ENCODE results near the gene PSMB7.
"Not testable (repeated sequence)": the region's sequence is repeated elsewhere in the genome, so short reads cannot be mapped to it uniquely, and the experiment has no call there.

PSMB7 gene

GRCh38 chr9:124426361-124426760 is 11.1 kb upstream of the PSMB7 start:
- H3K27ac ChIP-seq (ENCODE audit: extremely low read depth, low read depth, low read length) = no peak overlapping the region
- H3K4me1 ChIP-seq (ENCODE audit: control insufficient read depth, insufficient read depth, low read length) = no peaks in the 10 kb centered on the region
- TF ChIP-seq KLF7 (tag by site-specific recombination; IDR thresholded peaks at IDR 0.05; ENCODE audit: borderline replicate concordance) (no peak), ZBTB20 (tag by site-specific recombination; IDR thresholded peaks at IDR 0.05) (no peak), ZNF335 (tag by site-specific recombination; conservative IDR thresholded peaks at IDR 0.05) (no peak), BCL6B (tag by site-specific recombination; IDR thresholded peaks at IDR 0.05) (no peak), GLI4 (tag by site-specific recombination; IDR thresholded peaks at IDR 0.05) (no peak), ZNF792 (tag by site-specific recombination; IDR thresholded peaks at IDR 0.05) (no peak), ZNF394 (tag by site-specific recombination; IDR thresholded peaks at IDR 0.05; ENCODE audit: borderline replicate concordance) (no peak), SP7 (tag by site-specific recombination; IDR thresholded peaks at IDR 0.05) (no peak), ZNF292 (tag by site-specific recombination; IDR thresholded peaks at IDR 0.05; ENCODE audit: borderline replicate concordance, low read depth) (no peak), ZNF211 (tag by site-specific recombination; IDR thresholded peaks at IDR 0.05; ENCODE audit: low read depth) (no peak), ZNF2 (tag by site-specific recombination; IDR thresholded peaks at IDR 0.05) (no peak), ZNF140 (tag by site-specific recombination; IDR thresholded peaks at IDR 0.05) (no peak), ZNF701 (tag by site-specific recombination; IDR thresholded peaks at IDR 0.05) (no peak), ZBTB6 (tag by site-specific recombination; IDR thresholded peaks at IDR 0.05) (no peak), ZNF501 (tag by site-specific recombination; IDR thresholded peaks at IDR 0.05) (no peak), ZNF37A (tag by site-specific recombination; IDR thresholded peaks at IDR 0.05) (no peak), ELK4 (IDR thresholded peaks at IDR 0.05; ENCODE audit: borderline replicate concordance, low read depth, low read length) (no peak)
- TF ChIP-seq, protein P1, sequence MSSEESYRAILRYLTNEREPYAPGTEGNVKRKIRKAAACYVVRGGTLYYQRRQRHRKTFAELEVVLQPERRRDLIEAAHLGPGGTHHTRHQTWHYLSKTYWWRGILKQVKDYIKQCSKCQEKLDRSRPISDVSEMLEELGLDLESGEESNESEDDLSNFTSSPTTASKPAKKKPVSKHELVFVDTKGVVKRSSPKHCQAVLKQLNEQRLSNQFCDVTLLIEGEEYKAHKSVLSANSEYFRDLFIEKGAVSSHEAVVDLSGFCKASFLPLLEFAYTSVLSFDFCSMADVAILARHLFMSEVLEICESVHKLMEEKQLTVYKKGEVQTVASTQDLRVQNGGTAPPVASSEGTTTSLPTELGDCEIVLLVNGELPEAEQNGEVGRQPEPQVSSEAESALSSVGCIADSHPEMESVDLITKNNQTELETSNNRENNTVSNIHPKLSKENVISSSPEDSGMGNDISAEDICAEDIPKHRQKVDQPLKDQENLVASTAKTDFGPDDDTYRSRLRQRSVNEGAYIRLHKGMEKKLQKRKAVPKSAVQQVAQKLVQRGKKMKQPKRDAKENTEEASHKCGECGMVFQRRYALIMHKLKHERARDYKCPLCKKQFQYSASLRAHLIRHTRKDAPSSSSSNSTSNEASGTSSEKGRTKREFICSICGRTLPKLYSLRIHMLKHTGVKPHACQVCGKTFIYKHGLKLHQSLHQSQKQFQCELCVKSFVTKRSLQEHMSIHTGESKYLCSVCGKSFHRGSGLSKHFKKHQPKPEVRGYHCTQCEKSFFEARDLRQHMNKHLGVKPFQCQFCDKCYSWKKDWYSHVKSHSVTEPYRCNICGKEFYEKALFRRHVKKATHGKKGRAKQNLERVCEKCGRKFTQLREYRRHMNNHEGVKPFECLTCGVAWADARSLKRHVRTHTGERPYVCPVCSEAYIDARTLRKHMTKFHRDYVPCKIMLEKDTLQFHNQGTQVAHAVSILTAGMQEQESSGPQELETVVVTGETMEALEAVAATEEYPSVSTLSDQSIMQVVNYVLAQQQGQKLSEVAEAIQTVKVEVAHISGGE (tag by site-specific recombination; conservative IDR thresholded peaks at IDR 0.05; ENCODE audit: low read depth) = no peak
- TF ChIP-seq, protein P2, sequence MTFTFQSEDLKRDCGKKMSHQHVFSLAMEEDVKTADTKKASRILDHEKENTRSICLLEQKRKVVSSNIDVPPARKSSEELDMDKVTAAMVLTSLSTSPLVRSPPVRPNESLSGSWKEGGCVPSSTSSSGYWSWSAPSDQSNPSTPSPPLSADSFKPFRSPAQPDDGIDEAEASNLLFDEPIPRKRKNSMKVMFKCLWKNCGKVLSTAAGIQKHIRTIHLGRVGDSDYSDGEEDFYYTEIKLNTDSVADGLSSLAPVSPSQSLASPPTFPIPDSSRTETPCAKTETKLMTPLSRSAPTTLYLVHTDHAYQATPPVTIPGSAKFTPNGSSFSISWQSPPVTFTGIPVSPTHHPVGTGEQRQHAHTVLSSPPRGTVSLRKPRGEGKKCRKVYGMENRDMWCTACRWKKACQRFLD (tag by site-specific recombination; IDR thresholded peaks at IDR 0.05) = no peak
- CTCF ChIA-PET = no interaction called here
- H3K36me3 ChIP-seq (ENCODE audit: control insufficient read depth in 2 of 2, insufficient read depth in 1 of 2, low read length in 2 of 2) = no peaks in the 10 kb centered on the region
- POLR2A ChIA-PET = no interaction called here
- no peaks in the 10 kb centered on the region for H3K9me3 ChIP-seq (ENCODE audit: control insufficient read depth, insufficient read depth, low read depth, low read length)
- no peak overlapping the region for H3K4me3 ChIP-seq (ENCODE audit: low read depth, low read length)

DNA sequence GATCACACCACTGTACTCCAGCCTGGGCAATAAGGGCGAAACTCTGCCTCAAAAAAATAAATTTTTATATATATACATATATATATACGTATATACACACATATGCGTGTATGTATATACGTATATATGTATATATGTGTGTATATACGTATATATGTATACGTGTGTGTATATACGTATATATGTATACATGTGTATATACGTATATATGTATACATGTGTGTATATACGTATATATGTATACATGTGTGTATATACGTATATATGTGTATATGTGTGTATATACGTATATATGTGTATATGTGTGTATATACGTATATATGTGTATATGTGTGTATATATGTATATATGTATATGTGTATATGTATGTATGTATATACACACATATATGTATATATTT is 10.5 kb upstream of the PSMB7 start:
- H3K9me3 ChIP-seq (ENCODE audit: control insufficient read depth, insufficient read depth, low read depth, low read length); H3K27ac ChIP-seq (ENCODE audit: extremely low read depth, low read depth, low read length); CTCF ChIA-PET; H3K4me3 ChIP-seq (ENCODE audit: low read depth, low read length); H3K4me1 ChIP-seq (ENCODE audit: control insufficient read depth, insufficient read depth, low read length); H3K36me3 ChIP-seq (ENCODE audit: control insufficient read depth in 2 of 2, insufficient read depth in 1 of 2, low read length in 2 of 2); POLR2A ChIA-PET: not testable (repeated sequence)

All from HEK293 (cell line).